CD4-positive, alpha-beta T cell treated with Interleukin-6 at 100 ng/mL for 8 hours (primary cell): ENCODE data around the gene POU2AF2.
"Not testable (repeated sequence)": the region's sequence is repeated elsewhere in the genome, so short reads cannot be mapped to it uniquely, and the experiment has no call there.

Experiments
- DNase-seq: peaks from one replicate; pipeline ENCODE4 v3.0.0-alpha.2; 2020; ENCODE audit warnings: mixed read lengths, low spot score

Gene POU2AF2

DNA sequence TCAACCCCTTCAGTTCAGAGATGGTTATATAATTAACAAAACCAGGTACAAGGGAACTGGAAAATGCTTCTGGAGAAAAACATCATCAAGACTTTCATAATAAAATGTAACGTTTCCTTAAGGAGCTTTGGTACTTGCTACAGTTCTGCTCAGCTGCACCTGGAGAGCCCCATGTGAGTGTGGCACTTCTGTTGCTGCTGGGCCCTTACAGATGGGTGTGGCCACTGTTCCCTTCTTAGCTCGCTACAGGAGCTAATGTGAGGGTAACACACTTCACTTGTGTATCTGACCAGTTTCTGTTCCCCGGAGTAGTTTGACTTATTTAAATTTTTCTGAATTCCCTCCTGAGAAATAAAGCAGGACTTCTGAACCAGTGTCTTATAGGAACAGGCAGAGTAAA lies 56.8 kb downstream of the POU2AF2 start:
- DNase-seq: no peak

DNA sequence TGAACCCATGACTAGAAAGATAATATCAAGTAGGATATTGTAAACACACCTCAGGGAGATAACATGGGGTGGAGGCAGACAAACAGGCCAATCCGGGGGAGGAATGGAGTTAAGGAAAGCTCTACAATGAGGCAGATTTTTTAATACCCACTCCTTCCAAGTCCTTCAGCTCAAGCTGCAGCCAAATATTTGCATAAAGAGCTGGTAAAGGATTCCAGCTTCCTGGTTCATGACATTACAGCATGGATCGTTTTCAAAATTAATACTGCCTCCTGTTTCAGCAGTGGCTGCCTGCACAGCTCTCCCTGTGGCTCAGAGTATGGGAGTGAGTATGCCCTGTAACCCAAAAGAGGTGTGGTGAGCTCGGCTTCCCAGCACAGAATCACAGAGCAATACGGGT lies 57.9 kb downstream of the POU2AF2 start:
- DNase-seq: no peak

DNA sequence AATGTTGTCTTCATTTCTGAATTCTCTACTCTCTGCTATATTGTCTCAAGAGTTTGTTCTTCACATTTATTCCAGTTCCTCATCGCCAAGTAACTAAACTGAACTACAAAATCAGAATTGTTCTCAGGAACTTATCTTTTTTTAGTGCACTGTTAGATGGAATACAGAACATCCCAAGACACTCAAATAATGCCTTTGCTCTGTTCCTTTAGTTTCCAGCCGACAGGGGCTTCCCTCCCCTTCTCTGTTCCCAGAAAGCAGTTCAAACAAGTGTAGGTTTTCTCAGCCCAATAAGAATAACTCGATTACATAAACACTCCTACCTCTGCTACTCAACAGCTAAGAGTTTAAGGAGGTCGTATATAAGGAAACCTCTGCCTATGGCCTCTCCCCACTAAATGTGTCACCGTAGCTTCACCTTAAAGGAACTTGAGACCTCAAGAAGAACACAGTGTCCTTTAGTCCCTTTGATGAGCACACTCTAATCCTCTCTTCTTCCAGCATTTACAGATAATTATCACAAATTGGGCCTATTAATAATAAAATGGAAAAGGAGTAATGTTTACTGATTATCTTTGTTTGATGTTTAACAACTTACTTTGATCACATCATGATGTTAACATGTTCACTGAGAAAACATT lies 59.8 kb downstream of the POU2AF2 start:
- no peak for DNase-seq

DNA sequence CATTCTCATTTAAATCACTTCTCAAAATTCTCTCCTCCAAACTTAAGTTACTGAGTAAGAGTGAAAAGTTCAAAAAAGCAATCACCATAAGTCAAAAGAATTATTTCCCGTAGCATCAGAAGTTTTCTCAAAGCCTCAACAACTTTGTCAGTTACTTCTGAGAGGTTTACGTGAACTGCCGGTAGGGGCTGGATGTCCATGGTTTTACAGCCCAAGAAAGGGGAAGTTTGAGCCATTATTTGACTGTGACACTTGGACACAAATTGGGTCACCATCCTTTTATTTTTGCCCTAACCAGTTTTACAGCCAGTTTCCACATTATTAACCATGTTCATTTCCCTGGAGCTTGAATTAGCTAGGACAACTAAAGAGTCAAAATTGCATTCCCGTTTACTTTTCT lies 60.4 kb downstream of the POU2AF2 start:
- DNase-seq: no peak

- DNase-seq: no peak
Measured at GRCh38 chr11:111306321-111306720, 60.8 kb downstream of the POU2AF2 start.

DNA sequence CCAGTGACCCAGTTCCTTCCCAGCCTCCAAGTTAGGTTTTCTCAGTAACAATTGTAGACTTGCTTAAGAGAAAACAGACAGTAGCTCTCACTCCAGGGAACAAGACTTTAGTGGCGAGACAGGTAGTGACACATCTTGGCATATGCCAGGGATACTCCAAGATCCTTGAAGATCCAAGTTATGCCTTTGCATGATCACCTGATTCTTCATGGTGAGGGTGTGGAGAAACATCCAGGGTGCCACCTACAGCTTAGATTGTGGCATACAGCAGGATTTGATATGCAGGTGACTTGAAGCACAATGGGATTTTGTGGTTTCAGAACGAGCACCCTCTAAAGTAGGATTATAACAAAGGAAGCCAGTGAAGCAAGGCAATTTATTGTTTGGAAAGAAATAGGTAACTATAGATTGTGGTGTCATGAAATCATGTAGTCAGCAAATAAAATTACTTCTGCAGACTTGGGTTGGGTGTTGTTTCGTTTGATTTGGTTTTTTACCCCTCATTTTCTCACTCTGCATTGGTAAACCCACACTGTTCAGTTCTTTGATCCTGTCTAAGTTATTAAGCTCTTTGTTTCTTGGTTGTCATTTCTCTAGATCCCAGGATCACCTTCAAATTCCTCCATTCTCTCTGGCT lies 62.1 kb downstream of the POU2AF2 start:
- DNase-seq: no peak

DNA sequence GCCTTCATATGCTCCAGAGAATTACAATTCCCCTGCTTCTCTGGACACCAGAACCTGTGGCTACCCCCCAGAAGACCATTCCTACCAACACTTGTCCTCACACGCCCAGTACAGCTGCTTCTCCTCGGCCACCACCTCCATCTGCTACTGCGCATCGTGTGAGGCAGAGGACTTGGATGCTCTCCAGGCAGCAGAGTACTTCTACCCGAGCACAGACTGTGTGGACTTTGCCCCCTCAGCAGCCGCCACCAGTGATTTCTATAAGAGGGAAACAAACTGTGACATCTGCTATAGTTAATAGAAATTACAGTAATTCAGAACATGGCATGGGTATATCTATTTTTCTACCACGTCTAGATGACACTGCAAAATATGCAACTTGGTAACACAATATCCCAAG lies 62.6 kb downstream of the POU2AF2 start:
- no peak for DNase-seq

GRCh38 chr11:111309215-111309915 lies 63.8 kb downstream of the POU2AF2 start:
- no peak for DNase-seq

DNA sequence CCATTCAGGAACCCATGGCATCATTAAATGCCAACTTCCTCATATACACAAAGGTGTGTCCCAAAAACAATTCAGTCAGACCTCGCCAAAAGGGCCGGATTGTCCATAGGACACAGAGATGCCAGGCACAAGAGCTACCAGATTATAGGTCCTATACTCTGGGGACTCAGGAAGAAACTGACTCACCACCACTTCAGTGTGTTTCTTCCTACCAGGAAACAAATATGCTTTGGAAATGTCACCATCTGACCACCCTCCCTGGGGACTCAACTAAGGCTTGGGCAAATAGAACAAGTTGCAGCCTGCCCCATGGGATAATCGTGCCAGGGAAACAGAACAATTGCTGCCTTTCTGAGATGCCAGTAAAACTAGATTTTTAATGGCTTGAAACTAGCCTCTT lies 64.6 kb downstream of the POU2AF2 start:
- no peak for DNase-seq

- no peak for DNase-seq
Measured at GRCh38 chr11:111310723-111311122, 65.2 kb downstream of the POU2AF2 start.

GRCh38 chr11:111312076-111312475 lies 66.6 kb downstream of the POU2AF2 start:
- no peak for DNase-seq

DNA sequence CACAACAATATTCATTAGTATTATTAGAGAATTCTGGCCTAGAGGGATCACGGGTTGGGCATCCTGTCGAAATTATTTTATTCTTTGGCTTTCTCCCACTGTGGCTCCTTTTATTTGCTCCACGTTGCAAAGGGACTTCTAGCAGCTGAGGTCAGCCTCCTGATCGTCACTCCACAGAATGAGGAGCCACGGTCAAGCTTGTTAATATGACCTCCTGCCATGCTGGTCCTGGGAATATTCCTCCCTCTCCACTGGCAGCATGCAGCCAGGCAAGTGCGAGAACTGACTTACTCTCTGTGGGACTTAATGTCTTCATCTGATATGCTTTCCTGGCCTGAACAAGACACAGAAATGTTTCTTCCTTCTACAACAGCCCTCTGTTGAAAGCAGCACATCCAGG lies 73.8 kb downstream of the POU2AF2 start:
- no peak for DNase-seq

- DNase-seq: not testable (repeated sequence)
Measured at GRCh38 chr11:111320199-111320598, 74.7 kb downstream of the POU2AF2 start.

DNA sequence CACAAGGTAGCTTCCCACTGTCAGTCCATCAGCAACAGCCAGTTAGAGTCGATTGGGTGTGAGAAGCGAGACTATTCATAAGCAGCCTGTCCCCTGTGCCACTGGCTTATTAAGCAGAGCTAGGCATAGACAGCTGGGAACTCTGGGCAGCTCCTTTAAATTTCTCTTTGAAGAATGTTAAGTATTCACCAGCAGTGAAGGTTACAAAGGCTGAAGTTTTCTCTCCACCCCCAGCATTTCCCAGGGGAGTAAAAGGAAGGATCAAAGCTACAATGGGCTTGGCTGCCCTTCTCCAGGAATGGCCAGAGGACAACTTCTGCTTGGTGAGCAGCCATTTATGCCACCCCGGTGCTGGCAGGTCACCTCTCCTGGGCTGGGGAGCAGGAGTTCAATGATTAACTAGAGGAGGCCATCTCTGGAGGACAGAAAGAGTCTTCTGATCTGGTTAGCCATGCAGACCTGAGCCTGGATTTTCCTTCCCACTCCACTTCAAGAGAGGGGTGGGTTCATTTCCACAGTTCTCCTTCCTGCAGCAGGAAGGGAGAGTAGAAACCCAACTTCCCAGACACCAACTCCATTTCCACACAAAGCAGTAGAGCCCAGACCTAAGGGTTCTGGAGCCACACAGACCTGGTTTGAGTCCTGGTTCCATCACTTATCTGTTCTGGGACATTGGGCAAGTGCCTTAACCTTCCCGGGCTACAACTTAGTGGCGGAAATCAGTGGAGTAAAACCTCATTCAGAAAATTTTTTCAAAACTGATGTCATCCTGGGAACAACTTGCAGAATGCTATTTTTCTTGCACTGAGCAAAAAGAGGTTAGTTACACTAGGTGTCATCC lies 75.4 kb downstream of the POU2AF2 start:
- DNase-seq: no peak

DNA sequence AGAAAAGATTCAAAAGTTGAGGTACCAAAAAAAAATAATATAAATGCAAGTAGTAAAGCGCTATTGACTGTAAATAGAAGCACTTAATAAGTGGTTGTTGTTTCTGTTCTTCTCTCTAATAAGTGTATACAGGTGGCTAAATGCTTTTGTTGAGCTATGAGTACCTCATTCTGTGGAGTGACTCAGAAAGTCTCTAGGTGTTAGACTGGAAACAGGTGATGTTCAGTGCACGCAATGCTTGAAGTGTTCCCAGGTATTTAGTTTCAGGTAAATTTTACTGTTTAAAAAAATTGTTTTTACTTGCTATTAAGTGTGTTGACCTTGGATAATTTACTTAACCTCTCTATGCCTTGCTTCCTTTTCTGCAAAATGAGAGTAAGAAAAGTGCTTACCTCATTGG lies 77.0 kb downstream of the POU2AF2 start:
- DNase-seq: no peak

DNA sequence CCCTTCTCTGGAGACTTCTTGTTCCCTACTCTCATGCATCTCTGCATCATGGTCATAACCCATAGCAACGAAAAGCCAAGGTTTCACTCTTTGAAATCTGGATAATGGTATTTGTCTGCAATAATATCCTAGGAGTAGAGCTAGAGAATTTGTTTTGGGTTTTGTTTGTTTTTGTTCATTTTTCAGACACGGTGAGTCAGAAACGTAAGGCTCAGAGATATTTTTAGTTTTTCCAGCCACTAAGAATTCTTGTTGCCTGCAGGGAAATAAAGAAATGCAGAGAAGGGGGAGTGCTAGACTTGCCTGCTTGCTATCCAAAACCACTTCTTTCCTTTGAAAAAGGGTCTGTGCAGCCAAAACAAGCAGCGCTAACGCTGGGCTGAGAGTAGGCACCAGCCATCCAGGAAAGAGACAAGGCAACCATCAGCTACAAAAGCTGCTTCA lies 78.8 kb downstream of the POU2AF2 start:
- no peak for DNase-seq

DNA sequence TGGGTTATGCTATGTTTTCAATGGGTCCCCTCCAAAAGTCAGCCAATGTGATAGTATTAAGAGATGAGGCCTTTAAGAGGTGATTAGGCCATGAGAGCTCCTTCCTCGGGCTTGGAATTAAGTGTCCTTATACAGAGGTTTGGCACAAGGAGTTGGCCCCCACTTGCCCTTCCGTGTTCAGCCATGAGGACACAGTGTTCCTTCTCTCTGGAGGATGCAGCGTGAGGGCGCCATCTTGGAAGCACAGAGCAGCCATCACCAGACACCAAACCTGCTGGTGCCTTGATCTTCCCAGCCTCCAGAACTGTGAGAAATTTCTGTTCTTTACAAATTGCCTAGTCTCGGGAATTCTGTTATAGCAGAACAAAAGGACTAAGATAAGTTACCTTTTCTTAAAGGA lies 79.7 kb downstream of the POU2AF2 start:
- DNase-seq: no peak

DNA sequence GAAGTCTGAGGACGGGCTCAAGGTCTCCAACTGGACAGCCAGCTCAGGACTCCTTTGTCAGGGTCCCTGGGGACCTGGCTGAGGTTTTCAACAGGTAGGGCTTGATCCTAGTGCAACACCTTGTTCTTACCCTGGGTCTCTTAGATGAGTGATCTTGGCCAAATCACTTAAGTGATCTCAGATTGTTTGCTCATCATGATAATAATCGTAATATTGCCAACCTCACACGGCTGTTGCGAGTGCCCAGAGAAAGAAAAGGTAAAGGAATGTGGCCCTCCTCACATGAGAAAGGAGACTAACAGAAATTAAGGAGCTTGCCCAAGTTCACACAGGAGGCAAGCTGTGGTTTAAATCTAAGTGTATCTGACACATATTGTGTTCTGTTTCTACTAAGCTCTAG lies 81.3 kb downstream of the POU2AF2 start:
- DNase-seq: no peak

GRCh38 chr11:111327908-111328624 lies 82.5 kb downstream of the POU2AF2 start:
- no peak for DNase-seq

DNA sequence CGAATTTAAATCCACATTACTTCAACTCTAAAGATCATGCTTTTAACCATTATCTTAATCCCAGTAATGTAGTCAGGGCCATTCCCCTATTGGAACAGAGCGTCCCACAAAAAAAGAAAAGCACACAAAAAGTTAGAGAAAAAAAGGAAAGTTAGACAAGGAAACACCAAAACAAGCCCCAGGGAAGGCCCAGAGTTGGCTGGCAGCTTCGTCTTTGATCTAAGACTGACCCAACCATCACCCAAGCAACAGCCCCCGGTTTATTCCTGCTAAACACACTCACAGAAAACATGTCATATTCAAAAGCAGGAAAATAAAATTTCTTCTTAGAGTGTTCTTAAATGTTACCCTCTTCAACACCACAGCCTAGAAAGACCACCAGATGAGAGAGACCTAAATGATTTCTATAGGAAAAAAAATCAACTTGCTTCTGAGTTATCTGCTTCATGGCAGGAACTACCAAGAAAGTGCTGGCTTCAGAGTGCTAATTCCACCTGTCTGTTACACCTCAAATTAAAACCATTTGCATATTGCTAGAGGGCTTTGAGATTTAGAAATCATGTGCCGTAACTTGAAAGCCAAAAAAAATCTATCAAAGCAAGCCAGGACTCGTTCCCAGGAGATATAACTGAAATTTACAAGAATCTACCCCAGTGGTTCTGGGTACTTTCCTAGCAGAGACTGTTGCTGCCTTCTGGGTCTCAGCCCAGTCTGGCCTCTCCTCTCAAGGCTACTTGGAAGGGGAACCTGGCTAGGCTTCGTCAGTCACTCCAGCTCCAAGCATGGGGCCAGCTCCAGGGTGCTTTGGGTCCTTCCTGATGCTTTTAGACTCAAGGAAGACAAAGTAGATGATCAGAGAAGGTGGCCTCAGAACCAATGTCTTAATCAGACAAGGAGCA lies 84.0 kb downstream of the POU2AF2 start:
- DNase-seq: no peak
